NT2/D1 (cell line): ENCODE measurements around the gene ELAC1.
"Not testable (repeated sequence)": the region's sequence is repeated elsewhere in the genome, so short reads cannot be mapped to it uniquely, and the experiment has no call there.

Experiments used
- DNase-seq: peaks from one replicate; pipeline ENCODE4 v3.0.0-alpha.2; 2011; ENCODE audit warnings: low read depth, low spot score
- H3K27me3 ChIP-seq: 2 replicates; pipeline ENCODE4 v1.6.0; 2011; ENCODE audit warnings: mild to moderate bottlenecking; ENCODE audit not compliant: insufficient read length, insufficient read depth
- H3K36me3 ChIP-seq: 2 replicates; pipeline ENCODE4 v1.6.1; 2011; ENCODE audit warnings: mild to moderate bottlenecking, low read length, mixed read lengths; ENCODE audit not compliant: insufficient read depth, insufficient read length
- H3K4me1 ChIP-seq: 2 replicates; pipeline ENCODE4 v1.5.1; 2011; ENCODE audit not compliant: insufficient read depth, insufficient read length
- H3K4me3 ChIP-seq: 2 replicates; pipeline ENCODE4 v1.5.1; 2011; ENCODE audit warnings: low read depth; ENCODE audit not compliant: insufficient read length
- H3K9ac ChIP-seq: 2 replicates; pipeline ENCODE4 v1.6.0; 2011; ENCODE audit warnings: low read depth; ENCODE audit not compliant: insufficient read length
- H3K9me3 ChIP-seq: 2 replicates; pipeline ENCODE4 v1.5.1; 2011; ENCODE audit warnings: mild to moderate bottlenecking, low read length; ENCODE audit not compliant: insufficient read depth
- SUZ12 ChIP-seq: IDR thresholded peaks from 2 replicates; pipeline ENCODE4 v1.6.1; 2011; ENCODE audit not compliant: insufficient read length, insufficient read depth; ENCODE audit errors: extremely low read depth
- YY1 ChIP-seq: IDR thresholded peaks from 2 replicates; pipeline ENCODE4 v1.6.1; 2011; ENCODE audit not compliant: insufficient read length, insufficient read depth
- ZNF274 ChIP-seq: IDR thresholded peaks from 2 replicates; pipeline ENCODE4 v1.6.1; 2011; ENCODE audit warnings: mild to moderate bottlenecking, low read depth, low read length

The ELAC1 gene

DNA sequence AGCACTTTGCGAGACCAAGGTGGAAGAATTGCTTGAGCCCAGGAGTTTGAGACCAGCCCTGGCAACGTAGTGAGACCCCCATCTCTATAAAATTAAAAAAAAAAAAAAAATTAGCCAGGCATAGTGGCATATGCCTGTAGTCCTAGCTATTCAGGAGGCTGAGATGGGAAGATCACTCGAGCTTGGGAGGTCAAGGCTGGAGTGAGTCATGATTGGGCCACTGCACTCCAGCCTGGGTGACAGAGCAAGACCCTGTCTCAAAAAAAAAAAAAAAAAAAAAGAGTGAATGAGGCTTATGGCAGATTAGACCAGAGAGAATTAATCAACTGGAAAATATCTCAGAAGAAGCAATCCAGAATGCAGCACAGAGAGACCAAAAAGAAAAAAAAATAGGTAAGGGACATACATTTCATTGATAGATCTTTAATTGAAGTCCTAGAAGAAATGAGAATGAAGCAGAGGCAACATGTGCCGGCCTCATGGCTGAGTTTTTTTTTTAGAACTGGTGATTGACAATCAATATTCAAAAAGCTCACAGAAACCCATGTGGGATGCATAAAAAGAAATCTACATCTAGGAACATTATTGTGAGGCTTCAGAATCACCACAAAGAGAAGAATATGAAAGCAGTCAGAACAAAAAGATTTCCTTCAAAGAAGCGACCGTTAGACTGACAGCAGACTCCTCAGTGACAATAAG is 32.2 kb upstream of the ELAC1 start:
- H3K4me3 ChIP-seq: no peak overlapping the region
- H3K9ac ChIP-seq: no peak overlapping the region
- TF ChIP-seq YY1 (no peak), ZNF274 (no peak)
- H3K36me3 ChIP-seq: peaks cover 7% of the 10 kb centered on the region
- no peak for DNase-seq
- no peaks in the 10 kb centered on the region for H3K27me3 ChIP-seq
- no peaks in the 10 kb centered on the region for H3K9me3 ChIP-seq
- no peaks in the 10 kb centered on the region for H3K4me1 ChIP-seq

DNA sequence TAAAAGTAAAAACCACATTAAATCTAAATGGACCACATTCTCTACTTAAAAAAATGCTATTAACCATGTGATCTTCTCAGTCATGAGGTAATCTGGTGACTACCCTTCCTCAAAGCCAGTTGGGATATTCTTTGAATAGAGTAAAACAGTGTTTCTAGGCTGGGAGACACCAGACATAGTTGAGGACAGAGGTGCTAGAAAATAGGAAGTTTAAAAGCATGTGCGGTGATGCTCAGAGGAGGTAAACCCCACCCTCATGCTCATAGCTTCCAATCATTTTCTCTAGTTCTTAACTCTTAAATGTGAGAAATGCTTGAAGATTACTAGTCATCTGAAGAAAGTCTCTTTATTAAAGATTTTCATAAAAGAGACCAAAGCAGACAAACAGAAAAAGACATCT is 30.7 kb upstream of the ELAC1 start:
- no peak for TF ChIP-seq SUZ12
- TF ChIP-seq ZNF274: no peak
- TF ChIP-seq YY1: no peak
- H3K9me3 ChIP-seq: no peaks in the 10 kb centered on the region
- no peaks in the 10 kb centered on the region for H3K4me1 ChIP-seq
- no peak overlapping the region for H3K4me3 ChIP-seq
- no peaks in the 10 kb centered on the region for H3K27me3 ChIP-seq
- no peak for DNase-seq
- no peak overlapping the region for H3K9ac ChIP-seq
- H3K36me3 ChIP-seq: peaks cover 8% of the 10 kb centered on the region

DNA sequence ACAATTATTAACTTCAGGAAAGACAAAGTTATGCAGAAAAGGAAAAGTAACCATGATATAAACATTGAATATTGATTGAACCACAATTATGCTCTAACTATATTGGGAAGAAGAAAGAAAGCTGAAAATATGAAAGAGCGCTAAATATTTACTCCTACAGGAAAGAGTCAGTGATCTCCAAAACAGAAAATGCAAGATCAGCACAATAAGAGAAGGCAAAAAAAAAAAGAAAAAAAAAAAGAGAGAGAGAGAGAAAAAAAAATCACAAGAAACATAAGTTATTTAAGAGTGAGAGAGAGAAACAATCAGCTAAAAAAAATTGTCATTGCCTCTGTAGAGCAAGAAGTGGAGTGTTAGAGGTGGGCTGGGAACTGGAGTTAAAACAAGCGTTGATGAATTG is 28.9 kb upstream of the ELAC1 start:
- Histone ChIP-seq H3K9ac (no peak overlapping the region), H3K9me3 (no peaks in the 10 kb centered on the region), H3K4me1 (no peaks in the 10 kb centered on the region), H3K36me3 (peaks cover 8% of the 10 kb centered on the region), H3K27me3 (no peaks in the 10 kb centered on the region), H3K4me3 (no peak overlapping the region)
- TF ChIP-seq SUZ12: no peak
- no peak for TF ChIP-seq YY1
- no peak for TF ChIP-seq ZNF274
- DNase-seq: no peak

DNA sequence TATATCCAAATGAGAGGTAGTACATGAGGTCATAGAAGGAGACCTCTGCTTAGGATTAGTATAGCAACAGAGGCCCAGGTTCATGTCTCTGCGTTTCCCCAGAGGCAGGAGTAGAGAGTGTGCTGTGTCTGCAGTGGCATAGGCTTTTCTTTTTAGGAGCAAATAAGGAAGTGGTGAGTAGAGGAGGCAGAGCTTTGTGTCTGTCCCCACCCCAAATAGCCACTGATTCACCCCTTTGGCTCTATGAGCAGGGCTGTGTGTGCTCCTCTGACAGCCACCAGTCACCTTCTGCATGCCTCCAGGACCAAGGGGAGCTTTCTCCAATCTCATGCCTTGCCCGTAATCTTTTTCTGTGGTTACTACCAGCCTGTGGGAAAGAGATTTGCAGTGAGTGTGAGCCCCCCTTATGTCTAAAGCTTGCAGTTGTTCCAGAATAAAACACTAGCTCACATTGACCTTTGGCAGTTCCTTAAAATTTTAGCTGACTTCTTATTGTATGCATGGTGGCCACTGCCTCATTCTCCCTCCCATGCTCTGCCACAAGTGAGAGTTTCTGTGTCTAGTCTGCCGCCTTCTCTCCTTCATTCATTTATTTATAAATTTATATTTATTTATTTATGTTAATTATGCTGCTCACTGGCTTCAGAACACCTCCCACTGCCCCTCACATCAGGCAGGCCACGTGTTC is 23.5 kb upstream of the ELAC1 start:
- no peak for DNase-seq
- Histone ChIP-seq H3K36me3 (peaks cover 16% of the 10 kb centered on the region), H3K4me1 (no peaks in the 10 kb centered on the region), H3K27me3 (no peaks in the 10 kb centered on the region), H3K9me3 (no peaks in the 10 kb centered on the region), H3K9ac (no peak overlapping the region), H3K4me3 (no peak overlapping the region)
- no peak for TF ChIP-seq YY1
- no peak for TF ChIP-seq SUZ12

DNA sequence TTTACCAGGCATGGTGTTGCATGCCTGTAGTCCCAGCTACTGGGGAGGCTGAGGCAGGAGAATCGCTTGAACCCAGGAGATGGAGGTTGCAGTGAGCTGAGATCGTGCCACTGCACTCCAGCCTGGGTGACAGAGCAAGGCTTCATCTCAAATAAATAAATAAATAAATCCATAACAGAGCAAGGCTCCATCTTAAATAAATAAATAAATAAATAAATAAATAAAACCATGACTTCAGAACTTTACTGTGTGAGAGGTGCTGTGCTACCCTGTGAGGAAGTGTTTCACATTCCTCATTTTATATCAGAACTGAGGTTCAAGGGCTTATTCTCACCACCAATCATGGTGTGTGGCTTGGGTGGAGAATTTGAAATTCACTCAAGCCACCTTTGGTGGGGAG is 21.9 kb upstream of the ELAC1 start:
- H3K9ac ChIP-seq, DNase-seq, H3K4me3 ChIP-seq, H3K36me3 ChIP-seq, H3K4me1 ChIP-seq, H3K9me3 ChIP-seq, H3K27me3 ChIP-seq: not testable (repeated sequence)

DNA sequence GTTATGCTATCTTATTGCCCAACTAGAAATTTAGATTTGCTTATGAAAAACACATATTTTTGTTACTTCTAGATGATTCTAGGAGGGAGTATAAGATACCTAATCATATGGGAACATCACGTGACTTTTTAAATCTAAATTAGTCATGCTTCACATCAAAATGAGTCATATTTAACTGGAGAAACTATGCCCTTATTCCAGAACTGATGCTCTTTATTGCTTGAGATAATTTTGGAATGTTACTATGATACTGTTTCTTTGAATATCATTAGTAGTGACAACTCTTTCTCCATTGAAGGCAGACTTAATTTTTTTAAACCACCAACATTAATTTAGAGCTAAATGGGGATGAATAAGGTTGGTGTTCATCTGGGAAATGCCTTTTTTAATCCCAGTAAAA is 19.9 kb upstream of the ELAC1 start:
- no peak overlapping the region for H3K9ac ChIP-seq
- no peaks in the 10 kb centered on the region for H3K4me1 ChIP-seq
- DNase-seq: no peak
- H3K4me3 ChIP-seq: no peak overlapping the region
- H3K9me3 ChIP-seq: no peaks in the 10 kb centered on the region
- peaks cover 8% of the 10 kb centered on the region for H3K36me3 ChIP-seq
- no peaks in the 10 kb centered on the region for H3K27me3 ChIP-seq
- TF ChIP-seq SUZ12: no peak
- no peak for TF ChIP-seq ZNF274

DNA sequence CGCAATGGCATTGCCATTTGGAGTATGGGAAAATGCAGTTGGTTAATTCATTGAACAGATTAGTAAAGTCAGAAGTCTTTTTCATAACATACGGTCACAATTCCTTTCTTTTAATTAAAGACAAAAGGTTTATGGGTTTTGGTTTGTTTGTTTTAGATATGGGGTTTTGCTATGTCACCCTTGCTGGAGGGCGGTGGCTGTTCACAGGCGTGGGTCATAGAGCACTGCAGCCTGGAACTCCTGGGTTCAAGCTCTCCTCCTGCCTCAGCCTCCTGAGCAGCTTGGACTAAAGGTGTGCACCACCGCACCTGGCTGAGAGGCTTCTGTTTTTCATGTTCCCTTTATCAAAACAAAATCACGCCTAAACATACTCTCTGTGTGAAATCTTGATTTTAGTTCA is 18.7 kb upstream of the ELAC1 start:
- TF ChIP-seq SUZ12 (no peak), ZNF274 (no peak), YY1 (no peak)
- no peaks in the 10 kb centered on the region for H3K4me1 ChIP-seq
- H3K4me3 ChIP-seq: no peak overlapping the region
- no peak overlapping the region for H3K9ac ChIP-seq
- no peaks in the 10 kb centered on the region for H3K27me3 ChIP-seq
- no peak for DNase-seq
- H3K36me3 ChIP-seq: peaks cover 8% of the 10 kb centered on the region
- no peaks in the 10 kb centered on the region for H3K9me3 ChIP-seq

DNA sequence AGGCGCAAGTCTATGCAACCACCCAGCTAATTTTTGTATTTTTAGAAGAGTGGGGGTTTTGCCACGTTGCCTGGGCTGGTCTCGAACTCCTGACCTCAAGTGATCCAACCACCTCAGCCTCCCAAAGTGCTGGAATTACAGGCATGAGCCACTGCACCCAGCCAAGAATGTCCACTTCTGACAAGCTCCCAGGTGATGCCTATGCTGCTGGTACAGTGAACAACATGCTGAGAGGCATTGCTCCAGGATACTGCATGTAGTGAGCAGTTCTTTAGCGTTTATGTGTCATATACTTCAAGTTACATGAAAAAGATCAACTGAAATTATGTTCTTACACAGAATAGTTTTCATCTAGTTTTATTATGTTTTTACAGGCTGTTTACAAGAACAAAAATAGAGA is 17.2 kb upstream of the ELAC1 start:
- H3K4me3 ChIP-seq: no peak overlapping the region
- no peak for TF ChIP-seq YY1
- no peak for TF ChIP-seq SUZ12
- DNase-seq: no peak
- H3K36me3 ChIP-seq: peaks cover 8% of the 10 kb centered on the region
- no peaks in the 10 kb centered on the region for H3K9me3 ChIP-seq
- no peak overlapping the region for H3K9ac ChIP-seq
- H3K27me3 ChIP-seq: no peaks in the 10 kb centered on the region
- H3K4me1 ChIP-seq: no peaks in the 10 kb centered on the region
